Brain microvascular endothelial cell (primary cell): ENCODE measurements around the gene MACROD2.

Experiments used
- DNase-seq: peaks from one replicate; pipeline ENCODE4 v3.0.0-alpha.2; 2020
- H3K27ac ChIP-seq: fragments of 250-450 bp; sonication (Bioruptor Pico); 2 replicates; pipeline ENCODE4 v1.5.1; 2020; ENCODE audit warnings: mild to moderate bottlenecking, moderate library complexity
- H3K27me3 ChIP-seq: fragments of 250-450 bp; sonication (Bioruptor Pico); replicated peaks from 2 replicates; pipeline ENCODE4 v1.5.1; 2020; ENCODE audit warnings: mild to moderate bottlenecking
- H3K36me3 ChIP-seq: fragments of 250-450 bp; sonication (Bioruptor Pico); replicated peaks from 2 replicates; pipeline ENCODE4 v1.5.1; 2020; ENCODE audit warnings: mild to moderate bottlenecking
- H3K4me3 ChIP-seq: 2 replicates; pipeline ENCODE4 v1.5.1; 2011; ENCODE audit warnings: low read depth, mild to moderate bottlenecking, control low read depth, low read length, moderate library complexity
- in situ Hi-C: cut with HindIII; loops from 2 replicates; pipeline ENCODE4 v1.10.0; 2017; ENCODE audit warnings: low sequenced_read_pairs, low pct_ligation_motif_present
- TF ChIP-seq, protein P1 (sequence below): IDR thresholded peaks from 2 replicates; pipeline ENCODE4 v1.5.1; 2011; ENCODE audit warnings: low read depth, mild to moderate bottlenecking, moderate library complexity, low read length, control low read depth, inconsistent platforms; ENCODE audit errors: missing control alignments

The MACROD2 gene

DNA sequence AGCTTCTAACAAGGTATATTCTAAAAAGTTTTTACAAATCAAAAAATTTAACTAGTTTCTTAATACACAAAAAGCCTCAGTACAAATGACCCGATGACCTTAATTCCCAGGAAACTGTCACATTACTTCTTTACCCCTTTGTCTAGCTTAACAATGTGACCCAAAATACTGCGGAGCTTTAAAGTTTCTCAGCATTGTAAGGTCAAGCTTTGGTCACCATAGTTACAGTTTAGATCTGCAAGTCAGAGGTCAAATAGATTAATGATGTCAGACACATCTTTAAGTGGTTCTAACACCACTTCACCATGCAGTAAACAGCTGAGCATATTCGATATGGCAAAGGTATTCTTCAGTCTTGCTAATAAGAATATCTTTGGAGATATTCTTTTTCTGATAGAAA lies 378.9 kb downstream of the MACROD2 start:
- H3K27me3 ChIP-seq = no peaks in the 10 kb centered on the region
- no peak overlapping the region for H3K4me3 ChIP-seq
- H3K27ac ChIP-seq = no peak overlapping the region
- DNase-seq = no peak
- in situ Hi-C loops = no loop called here
- TF ChIP-seq, protein P1, sequence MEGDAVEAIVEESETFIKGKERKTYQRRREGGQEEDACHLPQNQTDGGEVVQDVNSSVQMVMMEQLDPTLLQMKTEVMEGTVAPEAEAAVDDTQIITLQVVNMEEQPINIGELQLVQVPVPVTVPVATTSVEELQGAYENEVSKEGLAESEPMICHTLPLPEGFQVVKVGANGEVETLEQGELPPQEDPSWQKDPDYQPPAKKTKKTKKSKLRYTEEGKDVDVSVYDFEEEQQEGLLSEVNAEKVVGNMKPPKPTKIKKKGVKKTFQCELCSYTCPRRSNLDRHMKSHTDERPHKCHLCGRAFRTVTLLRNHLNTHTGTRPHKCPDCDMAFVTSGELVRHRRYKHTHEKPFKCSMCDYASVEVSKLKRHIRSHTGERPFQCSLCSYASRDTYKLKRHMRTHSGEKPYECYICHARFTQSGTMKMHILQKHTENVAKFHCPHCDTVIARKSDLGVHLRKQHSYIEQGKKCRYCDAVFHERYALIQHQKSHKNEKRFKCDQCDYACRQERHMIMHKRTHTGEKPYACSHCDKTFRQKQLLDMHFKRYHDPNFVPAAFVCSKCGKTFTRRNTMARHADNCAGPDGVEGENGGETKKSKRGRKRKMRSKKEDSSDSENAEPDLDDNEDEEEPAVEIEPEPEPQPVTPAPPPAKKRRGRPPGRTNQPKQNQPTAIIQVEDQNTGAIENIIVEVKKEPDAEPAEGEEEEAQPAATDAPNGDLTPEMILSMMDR = no peak
- H3K36me3 ChIP-seq = no peaks in the 10 kb centered on the region

DNA sequence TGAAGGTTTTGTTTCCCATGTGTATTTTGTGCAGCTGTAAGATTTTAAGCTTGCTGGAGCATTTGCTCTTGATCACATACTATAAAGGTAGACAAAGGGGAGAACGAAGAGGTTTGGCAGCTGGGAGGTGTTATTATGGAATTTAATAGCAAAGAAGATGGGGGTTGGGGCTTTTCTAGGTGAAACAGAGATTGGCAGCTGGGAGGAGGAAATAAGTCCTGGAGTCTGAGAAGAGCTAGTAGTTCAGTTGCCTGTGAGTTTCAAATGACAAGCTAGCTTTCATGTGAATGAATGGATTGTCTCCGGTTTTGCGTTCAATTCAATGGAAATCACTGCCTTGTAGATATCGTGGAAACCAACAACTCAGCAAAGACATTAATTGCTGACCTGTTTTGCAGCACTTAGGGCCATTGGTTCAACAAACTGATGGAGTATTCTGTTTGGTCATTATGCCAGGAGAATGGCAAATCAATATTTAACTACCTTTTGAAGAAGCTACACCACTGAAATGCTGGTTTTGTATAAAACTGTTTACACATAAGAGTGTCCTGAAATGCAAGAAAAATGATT lies 380.2 kb downstream of the MACROD2 start:
- no peak overlapping the region for H3K4me3 ChIP-seq
- no peaks in the 10 kb centered on the region for H3K27me3 ChIP-seq
- TF ChIP-seq, protein P1 = no peak
- H3K36me3 ChIP-seq = no peaks in the 10 kb centered on the region
- DNase-seq = no peak
- in situ Hi-C loops = no loop called here
- H3K27ac ChIP-seq = no peak overlapping the region

DNA sequence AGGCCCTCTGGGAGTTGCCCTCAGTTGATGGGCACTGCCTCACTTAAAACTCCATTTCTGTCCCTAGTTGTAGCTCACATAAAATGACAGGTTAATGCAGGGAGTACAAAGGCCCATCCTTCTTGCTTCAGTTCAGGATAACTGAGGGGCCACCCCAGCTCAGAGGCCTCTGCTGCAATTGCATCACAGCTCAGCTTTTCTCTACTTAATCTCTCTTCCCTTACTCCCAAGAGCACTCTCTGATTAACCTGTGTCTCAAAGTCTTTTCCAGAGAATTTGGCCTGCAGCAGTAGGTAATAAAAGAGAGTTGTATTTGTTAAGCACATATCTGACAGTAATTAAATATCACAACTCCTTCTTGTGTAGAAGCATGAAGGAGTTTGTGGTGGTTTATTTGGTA lies 383.0 kb downstream of the MACROD2 start:
- in situ Hi-C loops = no loop called here
- Histone ChIP-seq H3K27me3 (no peaks in the 10 kb centered on the region), H3K27ac (no peak overlapping the region), H3K36me3 (no peaks in the 10 kb centered on the region), H3K4me3 (no peak overlapping the region)
- TF ChIP-seq, protein P1 = no peak
- DNase-seq = no peak

DNA sequence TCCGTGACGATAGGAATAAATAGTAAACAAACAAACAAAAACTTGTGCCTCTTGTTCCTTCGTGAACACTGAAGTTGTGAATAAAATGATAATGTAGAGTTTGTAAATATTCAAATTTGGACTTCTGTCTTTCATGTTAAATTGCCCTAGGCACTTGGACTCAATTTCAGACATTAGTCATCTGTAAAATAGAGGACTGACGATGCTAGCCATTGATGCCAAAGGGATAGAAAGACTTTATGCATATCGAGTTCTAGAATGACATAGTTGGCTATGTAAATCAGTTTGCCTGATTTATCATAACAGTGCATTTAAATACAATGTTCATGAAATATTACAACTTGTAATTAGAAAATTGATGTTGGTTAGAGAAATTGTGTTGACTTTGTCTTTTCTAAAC lies 388.0 kb downstream of the MACROD2 start:
- no peaks in the 10 kb centered on the region for H3K36me3 ChIP-seq
- no peak overlapping the region for H3K27ac ChIP-seq
- in situ Hi-C loops = no loop called here
- H3K4me3 ChIP-seq = no peak overlapping the region
- DNase-seq = no peak
- no peaks in the 10 kb centered on the region for H3K27me3 ChIP-seq
- TF ChIP-seq, protein P1 = no peak

DNA sequence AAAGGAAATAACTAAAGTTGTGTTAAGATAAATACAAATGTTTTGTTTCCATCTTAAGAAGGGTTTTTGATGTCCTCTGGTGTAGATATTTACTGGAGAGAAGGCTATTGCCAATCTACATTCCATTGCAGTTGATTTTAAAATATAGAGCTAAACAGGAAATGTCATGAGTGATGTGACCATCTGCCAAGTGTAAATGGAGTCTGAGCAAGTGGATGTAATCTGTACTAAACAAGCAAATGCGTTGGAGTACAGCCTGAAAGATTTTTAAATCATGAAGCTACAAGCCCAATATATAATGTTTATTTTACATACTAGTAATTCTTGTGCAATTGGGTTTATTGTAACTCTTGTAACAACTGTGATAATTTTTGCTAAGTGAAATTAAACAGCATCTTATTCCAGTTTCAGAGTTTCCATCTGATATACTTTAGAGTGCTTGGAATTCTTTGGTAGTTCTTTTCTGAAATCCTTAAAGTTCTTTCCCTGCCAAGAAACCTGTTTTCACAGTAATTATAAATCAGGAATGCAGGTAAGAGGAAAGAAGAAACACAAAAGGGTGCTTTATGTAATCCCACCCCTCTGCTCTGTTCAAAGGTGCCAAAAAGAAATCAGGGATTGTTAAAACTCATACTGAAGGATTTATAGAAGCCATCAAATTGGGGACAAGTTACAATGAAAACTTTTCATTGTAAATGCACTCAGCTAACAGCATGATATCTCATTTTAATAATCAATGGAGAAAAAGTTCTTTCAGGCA lies 389.3 kb downstream of the MACROD2 start:
- TF ChIP-seq, protein P1 = no peak
- DNase-seq = no peak
- Histone ChIP-seq H3K27me3 (no peaks in the 10 kb centered on the region), H3K27ac (no peak overlapping the region), H3K4me3 (no peak overlapping the region), H3K36me3 (no peaks in the 10 kb centered on the region)
- in situ Hi-C loops = no loop called here
